ENCODE results near the gene KIAA1217. TPM values are rescaled to one million over a fixed set of nuclear protein-coding genes. Genes with fewer than 3 reads are reported as not detected.

The KIAA1217 gene
- polyA plus RNA-seq, 3 donors: not detected

DNA sequence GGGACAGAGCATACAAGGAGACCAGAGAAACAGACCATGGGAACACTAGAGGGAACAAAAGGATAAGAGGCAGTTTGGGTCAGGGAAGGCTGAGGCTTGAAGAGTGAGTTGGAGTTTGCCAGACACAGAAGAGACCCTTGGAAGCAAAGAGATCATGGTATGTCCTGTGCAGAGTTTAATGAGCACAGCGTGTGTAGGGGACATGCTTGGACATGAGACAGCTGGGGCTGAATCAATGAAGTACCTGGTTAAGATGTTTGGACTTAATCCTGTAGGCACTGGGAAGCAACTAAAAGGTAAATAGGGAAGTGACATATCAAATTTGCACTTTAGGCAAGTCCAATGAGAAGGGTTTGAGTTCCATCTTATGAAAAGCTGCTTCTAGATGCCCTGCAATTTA lies 79.6 kb downstream of the KIAA1217 start:
- no peaks in the 10 kb centered on the region for H3K4me1 Mint-ChIP-seq
- 71% methylated on average over 1 of the region's 1 CpG for WGBS (ENCODE audit: insufficient coverage)
- peaks cover 0 to 2% (median 0%) of the 10 kb centered on the region in 3 donors for H3K27me3 Mint-ChIP-seq (ENCODE audit: low read depth in 3 of 3)
- no peak overlapping the region for H2AFZ ChIP-seq (ENCODE audit: insufficient read depth, low read depth, low read length, poor library complexity, severe bottlenecking)
- no peak overlapping the region for H3K9ac ChIP-seq (ENCODE audit: insufficient read depth, low read length, poor library complexity, severe bottlenecking)
- no peak for DNase-seq
- no peak overlapping the region for H3K4me2 ChIP-seq (replicated peaks; ENCODE audit: extremely low read depth, low read length, poor library complexity, severe bottlenecking)
- no peak overlapping the region for H3K4me3 Mint-ChIP-seq
- H3K79me2 ChIP-seq (ENCODE audit: insufficient read depth, low read length): no peaks in the 10 kb centered on the region
- no peaks in the 10 kb centered on the region for H3K36me3 Mint-ChIP-seq
- H4K20me1 ChIP-seq (ENCODE audit: insufficient read depth, low read length): no peaks in the 10 kb centered on the region
- peaks cover 6 to 17% (median 9%) of the 10 kb centered on the region in 7 donors for H3K9me3 Mint-ChIP-seq
- intact Hi-C loops (cut with micrococcal nuclease): no loop called here
- H3K27ac Mint-ChIP-seq: no peak overlapping the region
- TF ChIP-seq, protein P1, sequence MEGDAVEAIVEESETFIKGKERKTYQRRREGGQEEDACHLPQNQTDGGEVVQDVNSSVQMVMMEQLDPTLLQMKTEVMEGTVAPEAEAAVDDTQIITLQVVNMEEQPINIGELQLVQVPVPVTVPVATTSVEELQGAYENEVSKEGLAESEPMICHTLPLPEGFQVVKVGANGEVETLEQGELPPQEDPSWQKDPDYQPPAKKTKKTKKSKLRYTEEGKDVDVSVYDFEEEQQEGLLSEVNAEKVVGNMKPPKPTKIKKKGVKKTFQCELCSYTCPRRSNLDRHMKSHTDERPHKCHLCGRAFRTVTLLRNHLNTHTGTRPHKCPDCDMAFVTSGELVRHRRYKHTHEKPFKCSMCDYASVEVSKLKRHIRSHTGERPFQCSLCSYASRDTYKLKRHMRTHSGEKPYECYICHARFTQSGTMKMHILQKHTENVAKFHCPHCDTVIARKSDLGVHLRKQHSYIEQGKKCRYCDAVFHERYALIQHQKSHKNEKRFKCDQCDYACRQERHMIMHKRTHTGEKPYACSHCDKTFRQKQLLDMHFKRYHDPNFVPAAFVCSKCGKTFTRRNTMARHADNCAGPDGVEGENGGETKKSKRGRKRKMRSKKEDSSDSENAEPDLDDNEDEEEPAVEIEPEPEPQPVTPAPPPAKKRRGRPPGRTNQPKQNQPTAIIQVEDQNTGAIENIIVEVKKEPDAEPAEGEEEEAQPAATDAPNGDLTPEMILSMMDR (IDR thresholded peaks at IDR 0.05): no peak
- H3K27ac ChIP-seq (ENCODE audit: low read depth in 1 of 2, low read length in 2 of 2): no peak overlapping the region
- no peaks in the 10 kb centered on the region for H3K36me3 ChIP-seq (replicated peaks in 1 of 2; ENCODE audit: control insufficient read depth in 1 of 2, insufficient read depth in 2 of 2, low read length in 2 of 2)
- no peak overlapping the region for H3K4me3 ChIP-seq (replicated peaks in 1 of 3; ENCODE audit: low read depth in 2 of 3, low read length in 3 of 3)
- no peaks in the 10 kb centered on the region for H3K27me3 ChIP-seq (ENCODE audit: control insufficient read depth in 2 of 2, insufficient read depth in 2 of 2, low read length in 2 of 2)
- H3K4me1 ChIP-seq (ENCODE audit: control insufficient read depth in 1 of 2, insufficient read depth in 2 of 2, low read length in 2 of 2): no peaks in the 10 kb centered on the region
- peaks cover 0 to 11% of the 10 kb centered on the region in 2 donors for H3K9me3 ChIP-seq (replicated peaks in 1 of 2; ENCODE audit: control insufficient read depth in 1 of 2, insufficient read depth in 1 of 2, low read length in 2 of 2)

DNA sequence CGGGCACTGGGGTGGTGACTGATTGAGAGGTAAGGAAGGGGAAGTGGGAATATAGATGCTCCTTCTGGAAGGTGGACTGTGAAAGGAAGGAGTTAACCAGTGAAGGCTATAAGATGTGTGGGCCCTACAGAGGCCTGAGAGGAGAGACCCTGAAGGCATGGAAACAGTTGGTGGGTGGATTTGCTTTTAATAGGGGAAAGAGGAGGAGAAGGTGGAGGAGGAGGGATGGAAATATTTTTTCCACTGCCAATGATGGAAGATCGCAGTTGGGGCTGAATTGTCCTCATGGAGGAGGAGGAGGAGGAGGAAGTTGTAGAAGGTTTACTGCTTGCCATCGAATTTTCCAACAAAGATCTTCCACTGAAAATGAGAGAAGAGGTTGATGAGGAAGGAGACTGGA lies 80.3 kb downstream of the KIAA1217 start:
- H3K27me3 Mint-ChIP-seq (ENCODE audit: low read depth in 3 of 3): no peaks in the 10 kb centered on the region
- no peaks in the 10 kb centered on the region for H4K20me1 ChIP-seq (ENCODE audit: insufficient read depth, low read length)

More for the DNA sequence above, 80.3 kb downstream of the KIAA1217 start:
- no peak overlapping the region for H3K4me3 ChIP-seq (replicated peaks in 1 of 3; ENCODE audit: low read depth in 2 of 3, low read length in 3 of 3)
- H3K27ac ChIP-seq (ENCODE audit: low read depth in 1 of 2, low read length in 2 of 2): no peak overlapping the region
- DNase-seq: no peak
- Mint-ChIP-seq H3K4me3 (no peak overlapping the region), H3K27ac (no peak overlapping the region), H3K4me1 (no peaks in the 10 kb centered on the region), H3K9me3 (peaks cover 5 to 18% (median 10%) of the 10 kb centered on the region in 7 donors), H3K36me3 (no peaks in the 10 kb centered on the region)
- TF ChIP-seq, protein P1 (IDR thresholded peaks at IDR 0.05): no peak
- H3K36me3 ChIP-seq (replicated peaks in 1 of 2; ENCODE audit: control insufficient read depth in 1 of 2, insufficient read depth in 2 of 2, low read length in 2 of 2): no peaks in the 10 kb centered on the region
- no peaks in the 10 kb centered on the region for H3K4me1 ChIP-seq (ENCODE audit: control insufficient read depth in 1 of 2, insufficient read depth in 2 of 2, low read length in 2 of 2)
- no peak overlapping the region for H2AFZ ChIP-seq (ENCODE audit: insufficient read depth, low read depth, low read length, poor library complexity, severe bottlenecking)
- intact Hi-C loops (cut with micrococcal nuclease): no loop called here
- no peak overlapping the region for H3K9ac ChIP-seq (ENCODE audit: insufficient read depth, low read length, poor library complexity, severe bottlenecking)
- H3K9me3 ChIP-seq (replicated peaks in 1 of 2; ENCODE audit: control insufficient read depth in 1 of 2, insufficient read depth in 1 of 2, low read length in 2 of 2): peaks cover 0 to 11% of the 10 kb centered on the region in 2 donors
- no peaks in the 10 kb centered on the region for H3K79me2 ChIP-seq (ENCODE audit: insufficient read depth, low read length)
- H3K4me2 ChIP-seq (replicated peaks; ENCODE audit: extremely low read depth, low read length, poor library complexity, severe bottlenecking): no peak overlapping the region
- no peaks in the 10 kb centered on the region for H3K27me3 ChIP-seq (ENCODE audit: control insufficient read depth in 2 of 2, insufficient read depth in 2 of 2, low read length in 2 of 2)
- WGBS (ENCODE audit: insufficient coverage): 81% methylated on average over 2 of the region's 3 CpGs
